ENCODE data around the gene UBQLN3. TPM values are rescaled to one million over a fixed set of nuclear protein-coding genes. Genes with fewer than 3 reads are reported as not detected.

UBQLN3 gene
- total RNA-seq, 1 experiment from 2014 or later = 0.37 TPM

GRCh38 chr11:5521540-5521939 is 11.8 kb upstream of the UBQLN3 start:
- H2AFZ ChIP-seq (ENCODE audit: low read length) = no peak overlapping the region
- no peak overlapping the region for H3K4me2 ChIP-seq (ENCODE audit: low read depth, low read length, poor library complexity, severe bottlenecking)
- no peaks in the 10 kb centered on the region for H3K79me2 ChIP-seq (ENCODE audit: low read length)
- no peaks in the 10 kb centered on the region for H3K27me3 ChIP-seq (ENCODE audit: low read length)
- no peaks in the 10 kb centered on the region for H4K20me1 ChIP-seq (ENCODE audit: insufficient read depth, low read depth, low read length)
- no peaks in the 10 kb centered on the region for H3K36me3 ChIP-seq (ENCODE audit: insufficient read depth, low read length)
- H3K27ac ChIP-seq (ENCODE audit: low read length) = no peak overlapping the region
- no peak for DNase-seq
- H3K9me3 ChIP-seq (ENCODE audit: low read length) = no peaks in the 10 kb centered on the region
- no peaks in the 10 kb centered on the region for H3K4me1 ChIP-seq (ENCODE audit: low read length)
- H3K9ac ChIP-seq (ENCODE audit: low read length) = no peak overlapping the region
- H3K9me2 ChIP-seq (replicated peaks; ENCODE audit: insufficient read depth, low read length) = no peaks in the 10 kb centered on the region
- H3K4me3 ChIP-seq (ENCODE audit: low read length) = no peak overlapping the region

- Histone ChIP-seq H3K27me3 (ENCODE audit: low read length) (no peaks in the 10 kb centered on the region), H4K20me1 (ENCODE audit: insufficient read depth, low read depth, low read length) (no peaks in the 10 kb centered on the region), H3K27ac (ENCODE audit: low read length) (no peak within 1 kb of the TSS), H3K9me2 (replicated peaks; ENCODE audit: insufficient read depth, low read length) (no peaks in the 10 kb centered on the region), H3K4me1 (ENCODE audit: low read length) (no peaks in the 10 kb centered on the region), H3K79me2 (ENCODE audit: low read length) (no peaks in the 10 kb centered on the region), H3K4me2 (ENCODE audit: low read depth, low read length, poor library complexity, severe bottlenecking) (no peak within 1 kb of the TSS), H2AFZ (ENCODE audit: low read length) (no peak within 1 kb of the TSS), H3K36me3 (ENCODE audit: insufficient read depth, low read length) (no peaks in the 10 kb centered on the region), H3K9ac (ENCODE audit: low read length) (no peak within 1 kb of the TSS), H3K4me3 (ENCODE audit: low read length) (no peak within 1 kb of the TSS), H3K9me3 (ENCODE audit: low read length) (no peaks in the 10 kb centered on the region)
- no peak for DNase-seq
Observed at GRCh38 chr11:5516599-5516998, 6.8 kb upstream of the UBQLN3 start, which contains the start of gene UBQLNL. TSS of gene UBQLNL (minus strand) at chr11:5516699. CDS start at chr11:5516441, 258 bp downstream.

DNA sequence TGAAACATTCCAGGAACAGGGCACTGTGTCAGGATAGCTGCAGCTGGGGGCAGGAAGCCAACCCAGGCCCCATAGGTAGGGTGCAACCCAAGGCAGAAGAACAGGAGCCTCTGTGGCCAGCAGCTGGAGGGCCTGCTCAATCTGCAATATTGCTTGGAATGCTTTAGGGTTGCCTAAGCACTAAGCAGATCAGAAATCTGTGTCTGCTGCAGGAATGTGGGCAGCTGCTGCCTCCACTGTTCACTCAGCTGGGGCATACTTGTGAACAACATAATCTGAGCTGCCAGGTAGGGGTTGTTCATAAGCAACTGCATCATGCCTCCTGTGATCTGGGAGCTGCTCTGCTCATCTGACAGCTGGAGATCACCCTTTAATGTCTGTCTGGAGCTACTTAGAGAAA is 5.1 kb upstream of the UBQLN3 start:
- H3K4me3 ChIP-seq (ENCODE audit: low read length) = no peak overlapping the region
- no peaks in the 10 kb centered on the region for H3K27me3 ChIP-seq (ENCODE audit: low read length)
- H3K9me3 ChIP-seq (ENCODE audit: low read length) = no peaks in the 10 kb centered on the region
- no peaks in the 10 kb centered on the region for H3K79me2 ChIP-seq (ENCODE audit: low read length)
- no peak for DNase-seq
- no peaks in the 10 kb centered on the region for H3K36me3 ChIP-seq (ENCODE audit: insufficient read depth, low read length)
- no peaks in the 10 kb centered on the region for H3K4me1 ChIP-seq (ENCODE audit: low read length)
- no peaks in the 10 kb centered on the region for H4K20me1 ChIP-seq (ENCODE audit: insufficient read depth, low read depth, low read length)
- H3K27ac ChIP-seq (ENCODE audit: low read length) = no peak overlapping the region
- no peak overlapping the region for H2AFZ ChIP-seq (ENCODE audit: low read length)
- no peaks in the 10 kb centered on the region for H3K9me2 ChIP-seq (replicated peaks; ENCODE audit: insufficient read depth, low read length)
- H3K4me2 ChIP-seq (ENCODE audit: low read depth, low read length, poor library complexity, severe bottlenecking) = no peak overlapping the region
- H3K9ac ChIP-seq (ENCODE audit: low read length) = no peak overlapping the region

- Histone ChIP-seq H3K9me2 (replicated peaks; ENCODE audit: insufficient read depth, low read length) (no peaks in the 10 kb centered on the region), H3K9me3 (ENCODE audit: low read length) (no peaks in the 10 kb centered on the region), H3K79me2 (ENCODE audit: low read length) (no peaks in the 10 kb centered on the region), H4K20me1 (ENCODE audit: insufficient read depth, low read depth, low read length) (no peaks in the 10 kb centered on the region), H3K4me2 (ENCODE audit: low read depth, low read length, poor library complexity, severe bottlenecking) (no peak overlapping the region), H3K27ac (ENCODE audit: low read length) (no peak overlapping the region), H3K4me3 (ENCODE audit: low read length) (no peak overlapping the region), H3K27me3 (ENCODE audit: low read length) (no peaks in the 10 kb centered on the region), H3K4me1 (ENCODE audit: low read length) (no peaks in the 10 kb centered on the region), H3K9ac (ENCODE audit: low read length) (no peak overlapping the region), H3K36me3 (ENCODE audit: insufficient read depth, low read length) (no peaks in the 10 kb centered on the region), H2AFZ (ENCODE audit: low read length) (no peak overlapping the region)
- no peak for DNase-seq
Observed at GRCh38 chr11:5508605-5509004, 1.2 kb downstream of the UBQLN3 start.

DNA sequence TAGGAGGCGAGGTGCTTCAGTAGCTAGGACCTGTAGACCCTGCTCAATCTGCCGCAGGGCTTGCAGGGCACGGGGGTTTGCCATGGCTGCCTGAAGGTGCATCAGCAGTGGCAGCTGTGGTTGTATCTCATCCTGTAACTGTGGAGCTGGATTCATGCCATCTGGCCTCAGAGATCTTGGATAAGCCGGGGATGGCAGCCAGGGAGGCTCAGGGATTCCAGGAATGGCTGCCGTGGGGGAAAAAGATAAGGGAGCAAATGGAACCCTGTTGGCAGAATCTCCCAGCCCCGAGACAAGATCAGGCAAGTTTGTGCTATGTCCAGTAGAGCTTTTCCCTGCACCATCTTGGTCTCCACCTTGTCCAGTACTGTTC is 1.8 kb downstream of the UBQLN3 start:
- H3K9ac ChIP-seq (ENCODE audit: low read length) = no peak overlapping the region
- H4K20me1 ChIP-seq (ENCODE audit: insufficient read depth, low read depth, low read length) = no peaks in the 10 kb centered on the region
- no peak overlapping the region for H3K27ac ChIP-seq (ENCODE audit: low read length)
- DNase-seq = no peak
- H3K27me3 ChIP-seq (ENCODE audit: low read length) = no peaks in the 10 kb centered on the region
- H3K9me2 ChIP-seq (replicated peaks; ENCODE audit: insufficient read depth, low read length) = no peaks in the 10 kb centered on the region
- H3K4me1 ChIP-seq (ENCODE audit: low read length) = no peaks in the 10 kb centered on the region
- no peak overlapping the region for H2AFZ ChIP-seq (ENCODE audit: low read length)
- no peaks in the 10 kb centered on the region for H3K36me3 ChIP-seq (ENCODE audit: insufficient read depth, low read length)
- no peak overlapping the region for H3K4me3 ChIP-seq (ENCODE audit: low read length)
- H3K4me2 ChIP-seq (ENCODE audit: low read depth, low read length, poor library complexity, severe bottlenecking) = no peak overlapping the region
- no peaks in the 10 kb centered on the region for H3K9me3 ChIP-seq (ENCODE audit: low read length)
- no peaks in the 10 kb centered on the region for H3K79me2 ChIP-seq (ENCODE audit: low read length)

DNA sequence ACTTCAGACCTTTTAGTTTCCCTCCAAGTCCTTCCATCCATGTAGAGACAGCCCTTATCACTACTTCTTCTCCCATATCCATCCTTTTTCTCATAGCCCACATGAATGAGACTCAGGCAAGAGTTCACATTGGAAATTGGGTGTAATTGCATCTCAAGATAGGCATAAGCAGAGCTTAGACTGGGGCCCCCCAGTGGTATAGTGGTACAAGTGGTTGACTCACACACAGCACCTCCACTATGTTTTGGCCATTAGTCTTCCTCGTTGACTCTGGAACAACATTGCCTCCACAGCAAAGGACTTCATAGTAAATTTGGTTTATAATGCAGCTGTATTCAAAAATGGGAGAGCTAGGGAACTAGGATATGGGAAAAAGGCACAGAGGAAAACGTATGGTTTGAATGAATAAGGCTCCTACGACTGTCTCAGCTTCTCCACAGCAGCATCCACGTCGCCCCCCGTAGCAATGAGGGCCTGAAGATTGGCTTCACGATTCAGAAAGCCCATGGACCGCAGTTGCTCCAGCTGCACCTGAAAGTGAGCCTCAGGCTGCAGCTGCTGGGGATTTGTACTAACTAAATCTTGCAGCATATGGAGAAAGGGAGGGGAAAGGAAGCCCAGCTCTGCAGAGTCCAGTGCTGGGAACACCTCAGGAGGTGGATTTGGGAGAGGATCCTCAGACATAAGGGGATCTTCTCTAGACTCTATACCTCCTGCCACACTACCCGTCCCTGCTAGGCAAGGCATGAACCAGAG is 2.4 kb downstream of the UBQLN3 start:
- Histone ChIP-seq H2AFZ (ENCODE audit: low read length) (no peak overlapping the region), H3K4me2 (ENCODE audit: low read depth, low read length, poor library complexity, severe bottlenecking) (no peak overlapping the region), H3K9ac (ENCODE audit: low read length) (no peak overlapping the region), H3K4me3 (ENCODE audit: low read length) (no peak overlapping the region), H3K9me3 (ENCODE audit: low read length) (no peaks in the 10 kb centered on the region), H3K27me3 (ENCODE audit: low read length) (no peaks in the 10 kb centered on the region), H3K9me2 (replicated peaks; ENCODE audit: insufficient read depth, low read length) (no peaks in the 10 kb centered on the region), H3K36me3 (ENCODE audit: insufficient read depth, low read length) (no peaks in the 10 kb centered on the region), H3K79me2 (ENCODE audit: low read length) (no peaks in the 10 kb centered on the region), H3K4me1 (ENCODE audit: low read length) (no peaks in the 10 kb centered on the region), H4K20me1 (ENCODE audit: insufficient read depth, low read depth, low read length) (no peaks in the 10 kb centered on the region), H3K27ac (ENCODE audit: low read length) (no peak overlapping the region)
- no peak for DNase-seq

- no peak overlapping the region for H3K4me2 ChIP-seq (ENCODE audit: low read depth, low read length, poor library complexity, severe bottlenecking)
- H3K9me2 ChIP-seq (replicated peaks; ENCODE audit: insufficient read depth, low read length) = no peaks in the 10 kb centered on the region
- no peaks in the 10 kb centered on the region for H3K36me3 ChIP-seq (ENCODE audit: insufficient read depth, low read length)
- H2AFZ ChIP-seq (ENCODE audit: low read length) = no peak overlapping the region
- no peaks in the 10 kb centered on the region for H3K9me3 ChIP-seq (ENCODE audit: low read length)
- H3K27ac ChIP-seq (ENCODE audit: low read length) = no peak overlapping the region
- H3K4me3 ChIP-seq (ENCODE audit: low read length) = no peak overlapping the region
- H3K79me2 ChIP-seq (ENCODE audit: low read length) = no peaks in the 10 kb centered on the region
- H3K27me3 ChIP-seq (ENCODE audit: low read length) = no peaks in the 10 kb centered on the region
- DNase-seq = no peak
- no peaks in the 10 kb centered on the region for H4K20me1 ChIP-seq (ENCODE audit: insufficient read depth, low read depth, low read length)
- H3K4me1 ChIP-seq (ENCODE audit: low read length) = no peaks in the 10 kb centered on the region
- H3K9ac ChIP-seq (ENCODE audit: low read length) = no peak overlapping the region
Observed at GRCh38 chr11:5505363-5506048, 4.3 kb downstream of the UBQLN3 start.

- no peaks in the 10 kb centered on the region for H3K36me3 ChIP-seq (ENCODE audit: insufficient read depth, low read length)
- no peak for DNase-seq
- no peak overlapping the region for H3K27ac ChIP-seq (ENCODE audit: low read length)
- no peak overlapping the region for H2AFZ ChIP-seq (ENCODE audit: low read length)
- no peaks in the 10 kb centered on the region for H3K79me2 ChIP-seq (ENCODE audit: low read length)
- H3K4me3 ChIP-seq (ENCODE audit: low read length) = no peak overlapping the region
- H3K4me1 ChIP-seq (ENCODE audit: low read length) = no peaks in the 10 kb centered on the region
- H3K9ac ChIP-seq (ENCODE audit: low read length) = no peak overlapping the region
- no peaks in the 10 kb centered on the region for H3K9me3 ChIP-seq (ENCODE audit: low read length)
- H3K9me2 ChIP-seq (replicated peaks; ENCODE audit: insufficient read depth, low read length) = no peaks in the 10 kb centered on the region
- no peaks in the 10 kb centered on the region for H3K27me3 ChIP-seq (ENCODE audit: low read length)
- no peaks in the 10 kb centered on the region for H4K20me1 ChIP-seq (ENCODE audit: insufficient read depth, low read depth, low read length)
- H3K4me2 ChIP-seq (ENCODE audit: low read depth, low read length, poor library complexity, severe bottlenecking) = no peak overlapping the region
Observed at GRCh38 chr11:5504403-5504921, 5.3 kb downstream of the UBQLN3 start.

All from Karpas-422 (cell line).